Umbilical cord (tissue), 2 donors: ENCODE results near the gene TP53AIP1. TPM values are rescaled to one million over a fixed set of nuclear protein-coding genes. Genes with fewer than 3 reads are reported as not detected.

Experiments used
- DNase-seq: peaks from one replicate; pipeline ENCODE4 v3.0.0-alpha.2; 2015; ENCODE audit warnings: low spot score
- total RNA-seq: library from RNA; depleted of rRNA; stranded (reverse); fragments of >200 nt; gene quantifications from one replicate; pipeline ENCODE4 v1.2.3, GENCODE V29; 2014; ENCODE audit warnings: low replicate concordance; ENCODE audit not compliant: insufficient read depth

TP53AIP1 gene
- total RNA-seq, 1 donor from 2014 or later = 3.4 TPM

GRCh38 chr11:128943428-128943976, 831 bp upstream of the TP53AIP1 start:
- no peak for DNase-seq

GRCh38 chr11:128942272-128942612, 429 bp downstream of the TP53AIP1 start:
- DNase-seq = no peak

GRCh38 chr11:128941573-128942271, 949 bp downstream of the TP53AIP1 start:
- no peak for DNase-seq

- no peak for DNase-seq
Observed at GRCh38 chr11:128941110-128941509, 1.6 kb downstream of the TP53AIP1 start.

GRCh38 chr11:128940603-128941002, 2.1 kb downstream of the TP53AIP1 start:
- peak; percentile 45 for DNase-seq

GRCh38 chr11:128940156-128940555, 2.5 kb downstream of the TP53AIP1 start:
- DNase-seq = no peak

GRCh38 chr11:128939591-128939990, 3.1 kb downstream of the TP53AIP1 start:
- DNase-seq = no peak

- DNase-seq = no peak
Observed at GRCh38 chr11:128938156-128938885, 4.3 kb downstream of the TP53AIP1 start.

- DNase-seq = no peak
Observed at GRCh38 chr11:128937480-128937879, 5.2 kb downstream of the TP53AIP1 start.

- DNase-seq = no peak
Observed at GRCh38 chr11:128936606-128937251, 5.9 kb downstream of the TP53AIP1 start.

- no peak for DNase-seq
Observed at GRCh38 chr11:128934926-128935325, 7.7 kb downstream of the TP53AIP1 start.

GRCh38 chr11:128934351-128934750, 8.3 kb downstream of the TP53AIP1 start:
- DNase-seq = no peak

- no peak for DNase-seq
Observed at GRCh38 chr11:128933481-128934178, 9.0 kb downstream of the TP53AIP1 start.

- no peak for DNase-seq
Observed at GRCh38 chr11:128931668-128932067, 11.0 kb downstream of the TP53AIP1 start.

GRCh38 chr11:128931066-128931465, 11.6 kb downstream of the TP53AIP1 start:
- DNase-seq = no peak

GRCh38 chr11:128929991-128930390, 12.7 kb downstream of the TP53AIP1 start:
- no peak for DNase-seq

- no peak for DNase-seq
Observed at GRCh38 chr11:128929468-128929867, 13.2 kb downstream of the TP53AIP1 start.

GRCh38 chr11:128928400-128928799, 14.3 kb downstream of the TP53AIP1 start:
- DNase-seq = no peak

- DNase-seq = no peak
Observed at GRCh38 chr11:128927683-128928336, 14.9 kb downstream of the TP53AIP1 start.

GRCh38 chr11:128927108-128927461, 15.6 kb downstream of the TP53AIP1 start:
- DNase-seq = no peak

- DNase-seq = no peak
Observed at GRCh38 chr11:128926437-128927107, 16.1 kb downstream of the TP53AIP1 start.
